A549 (cell line): ENCODE measurements around the gene SLC25A28. TPM values are rescaled to one million over a fixed set of nuclear protein-coding genes. Genes with fewer than 3 reads are reported as not detected.

ENCODE experiments used
- ATAC-seq, 2 experiments: fragments of 200-7000 bp in 1 of 2; fragments of >200 bp in 1 of 2; cut with Nextera tagmentation in 1 of 2; cut with Tn5 transposase in 1 of 2; 3 replicates each; pipeline versions ENCODE4 v1.8.0 to v1.9.1; 2018 to 2020; ENCODE audit warnings: mild to moderate bottlenecking in 1 of 2, moderate library complexity in 1 of 2
- CTCF ChIA-PET: fragments of 300-600 bp; sonication (Branson Sonifier 250); formaldehyde crosslinking; extraction: SDS; loops from one replicate; lab custom pipeline; 2021; ENCODE audit warnings: antibody characterized with exemption, inconsistent platforms; lab: Yijun Ruan, JAX
- POLR2A ChIA-PET: fragments of 350-600 bp; formaldehyde crosslinking; extraction: SDS; loops from one replicate; lab custom pipeline; 2021; ENCODE audit warnings: antibody characterized with exemption, inconsistent platforms; lab: Yijun Ruan, JAX
- DNase-seq, 2 experiments: peaks; one replicate each; pipeline versions ENCODE4 v3.0.0 to v3.0.0-alpha.2; 2011 to 2016; ENCODE audit warnings: low read depth in 1 of 2, low spot score in 1 of 2
- FAIRE-seq: peaks from 2 replicates; lab custom pipeline; 2011; peaks lifted over from hg19 to GRCh38; lab: Jason Lieb, UNC
- H3K27ac ChIP-seq, 2 experiments: fragments of >200 bp; sonication (Bioruptor Twin); formaldehyde crosslinking; 3 replicates each; pipeline ENCODE4 v1.5.1; 2016 to 2017
- H3K4me1 ChIP-seq: fragments of >200 bp; sonication (Bioruptor Twin); formaldehyde crosslinking; 3 replicates; pipeline ENCODE4 v1.6.1; 2016
- H3K4me2 ChIP-seq: fragments of >200 bp; sonication (Bioruptor Twin); formaldehyde crosslinking; 3 replicates; pipeline ENCODE4 v1.6.1; 2016
- H3K4me3 ChIP-seq: fragments of >200 bp; sonication (Bioruptor Twin); formaldehyde crosslinking; 3 replicates; pipeline ENCODE4 v1.5.1; 2016
- H3K9me3 ChIP-seq: fragments of >200 bp; sonication (Bioruptor Twin); formaldehyde crosslinking; 3 replicates; pipeline ENCODE4 v1.6.1; 2016
- CBX2 ChIP-seq: fragments of 200-600 bp; sonication (generic); IDR thresholded peaks from 2 replicates; pipeline ENCODE4 v1.6.1; 2016; ENCODE audit warnings: low read depth, mild to moderate bottlenecking, borderline replicate concordance
- CBX8 ChIP-seq: fragments of 200-600 bp; sonication (generic); IDR thresholded peaks from 2 replicates; pipeline ENCODE4 v1.6.1; 2016
- CEBPB ChIP-seq, 2 experiments: fragments of >200 bp in 1 of 2; sonication (Bioruptor Twin) in 1 of 2; formaldehyde crosslinking in 1 of 2; IDR thresholded peaks; 2 replicates each; pipeline ENCODE4 v1.6.1; 2012 to 2016
- CHD2 ChIP-seq: fragments of 150-350 bp; IDR thresholded peaks from 2 replicates; pipeline ENCODE4 v1.6.1; 2014; ENCODE audit warnings: low read length; ENCODE audit not compliant: partially characterized antibody
- EHF ChIP-seq: fragments of 250-450 bp; sonication (Bioruptor Pico); IDR thresholded peaks from 2 replicates; pipeline ENCODE4 v1.5.0; 2020; ENCODE audit warnings: mild to moderate bottlenecking
- EP300 ChIP-seq, 2 experiments: fragments of >200 bp; sonication (Bioruptor Twin); formaldehyde crosslinking; IDR thresholded peaks; 2 replicates in 1 of 2; 3 replicates in 1 of 2; pipeline ENCODE4 v1.6.1; 2016 to 2017
- FOSL2 ChIP-seq, 2 experiments: fragments of 450-650 bp in 1 of 2; fragments of >200 bp in 1 of 2; sonication (Bioruptor Twin) in 1 of 2; formaldehyde crosslinking; IDR thresholded peaks; 2 replicates each; pipeline versions ENCODE4 v1.5.0 to v1.6.1; 2016 to 2020; ENCODE audit warnings: mild to moderate bottlenecking in 1 of 2, moderate library complexity in 1 of 2
- FOXS1 ChIP-seq: fragments of 250-450 bp; sonication (Bioruptor Pico); IDR thresholded peaks from 2 replicates; pipeline ENCODE4 v1.5.0; 2020; ENCODE audit warnings: mild to moderate bottlenecking, moderate library complexity
- HDAC2 ChIP-seq: fragments of 200-600 bp; sonication (generic); IDR thresholded peaks from 2 replicates; pipeline ENCODE4 v1.6.1; 2016
- HEYL ChIP-seq: fragments of 250-450 bp; sonication (Bioruptor Pico); IDR thresholded peaks from 2 replicates; pipeline ENCODE4 v1.8.0; 2021; ENCODE audit warnings: mild to moderate bottlenecking, moderate library complexity
- HOXB13 ChIP-seq: fragments of 250-450 bp; sonication (Bioruptor Pico); IDR thresholded peaks from 2 replicates; pipeline ENCODE4 v1.5.0; 2020; ENCODE audit warnings: low read depth, mild to moderate bottlenecking, moderate library complexity
- HOXB5 ChIP-seq: fragments of 250-450 bp; sonication (Bioruptor Pico); IDR thresholded peaks from 2 replicates; pipeline ENCODE4 v1.5.0; 2020; ENCODE audit warnings: mild to moderate bottlenecking, moderate library complexity
- MAZ ChIP-seq: fragments of 150-350 bp; IDR thresholded peaks from 2 replicates; pipeline ENCODE4 v1.6.1; 2014; ENCODE audit warnings: antibody characterized with exemption, low read depth, low read length, borderline replicate concordance
- POLR2A ChIP-seq: IDR thresholded peaks from 2 replicates; pipeline ENCODE4 v1.6.1; 2012; ENCODE audit warnings: mild to moderate bottlenecking, low read length
- POLR2AphosphoS2 ChIP-seq: conservative IDR thresholded peaks from 2 replicates; pipeline ENCODE4 v1.6.1; 2012; ENCODE audit warnings: low read length, improper control_type of control experiment, inconsistent platforms
- RAD21 ChIP-seq, 2 experiments: fragments of >200 bp in 1 of 2; sonication (Bioruptor Twin) in 1 of 2; formaldehyde crosslinking in 1 of 2; IDR thresholded peaks in 1 of 2; conservative IDR thresholded peaks in 1 of 2; 2 replicates in 1 of 2; 3 replicates in 1 of 2; pipeline ENCODE4 v1.6.1; 2012 to 2018; ENCODE audit warnings: inconsistent platforms in 1 of 2
- SMC3 ChIP-seq: fragments of >200 bp; sonication (Bioruptor Twin); formaldehyde crosslinking; IDR thresholded peaks from 3 replicates; pipeline ENCODE4 v1.6.1; 2018; ENCODE audit warnings: inconsistent platforms
- TP53 ChIP-seq: fragments of 250-450 bp; sonication (Bioruptor Pico); IDR thresholded peaks from 2 replicates; pipeline ENCODE4 v1.5.0; 2021; ENCODE audit warnings: mild to moderate bottlenecking, moderate library complexity
- ZC3H11A ChIP-seq: fragments of 450-650 bp; IDR thresholded peaks from 2 replicates; pipeline ENCODE4 v1.6.1; 2014; ENCODE audit warnings: antibody characterized with exemption, mild to moderate bottlenecking
- ZFP36 ChIP-seq: fragments of 450-650 bp; IDR thresholded peaks from 2 replicates; pipeline ENCODE4 v1.6.1; 2014; ENCODE audit warnings: borderline replicate concordance; ENCODE audit not compliant: partially characterized antibody
- ZNF302 ChIP-seq: fragments of 250-450 bp; sonication (Bioruptor Pico); IDR thresholded peaks from 2 replicates; pipeline ENCODE4 v1.9.0; 2021; ENCODE audit warnings: inconsistent platforms, mild to moderate bottlenecking, moderate library complexity
- ZSCAN20 ChIP-seq: fragments of 250-450 bp; sonication (Bioruptor Pico); IDR thresholded peaks from 2 replicates; pipeline ENCODE4 v1.8.0; 2022; ENCODE audit warnings: mild to moderate bottlenecking, moderate library complexity
- WGBS: methylation state at CpG from one replicate; pipeline ENCODE4 v1.1.6; 2017; ENCODE audit errors: missing lambda C conversion rate; 5-methylcytosine and 5-hydroxymethylcytosine counted together
- polyA plus RNA-seq, 4 experiments: library from polyadenylated mRNA; depleted of rRNA in 3 of 4; stranded (reverse); fragments of >200 nt; fragmentation: RNase III in 1 of 4; extraction: RNeasy Plus Mini Kit Qiagen cat#74134 plus additional on column Dnase treatment in 1 of 4; gene quantifications; 2 replicates in 3 of 4; 3 replicates in 1 of 4; pipeline ENCODE4 v1.2.3, GENCODE V29; 2011 to 2017
- TF ChIP-seq, protein P1 (sequence below): fragments of >200 bp; sonication (Bioruptor Twin); formaldehyde crosslinking; IDR thresholded peaks from 3 replicates; pipeline ENCODE4 v1.5.1; 2016
- TF ChIP-seq, protein P2 (sequence below): fragments of 250-450 bp; sonication (Bioruptor Pico); IDR thresholded peaks from 2 replicates; pipeline ENCODE4 v1.5.0; 2020; ENCODE audit warnings: low read depth, mild to moderate bottlenecking, moderate library complexity
- TF ChIP-seq, protein P3 (sequence below): IDR thresholded peaks from 2 replicates; pipeline ENCODE4 v1.6.1; 2012

Gene SLC25A28
- polyA plus RNA-seq, 2 of the 4 experiments (the other 2 are of a cell fraction), result 21.4 to 24.1 TPM

DNA sequence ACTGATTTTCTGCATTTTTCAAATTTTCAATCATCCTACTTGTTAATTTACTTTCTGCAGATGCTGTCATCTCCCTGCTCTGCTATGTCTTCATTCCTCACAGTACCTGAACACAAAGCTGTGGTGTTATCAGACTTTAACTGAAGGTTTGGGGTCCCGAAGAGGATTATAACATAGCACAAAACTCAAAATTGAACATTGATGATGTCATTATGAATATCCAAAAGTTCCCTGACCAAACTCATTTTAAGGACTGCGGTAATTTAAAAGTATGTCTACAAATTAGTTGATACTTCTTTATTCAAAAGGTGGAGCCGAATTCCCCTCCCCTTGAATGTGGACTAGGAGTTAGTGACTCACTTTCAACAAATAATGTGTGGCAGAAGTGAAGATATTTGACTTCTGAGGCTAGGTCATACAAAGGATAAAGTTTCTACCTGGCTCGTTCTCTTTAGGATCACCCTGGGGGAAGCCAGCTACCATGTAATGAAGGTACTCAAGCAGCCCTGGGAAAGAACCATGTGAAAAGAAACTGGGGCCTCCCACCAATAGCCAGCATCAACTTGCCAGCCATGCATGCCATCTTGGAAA lies 32.7 kb upstream of the SLC25A28 start:
- DNase-seq (no peak), FAIRE-seq (no peak), ATAC-seq (no peak)
- no peak overlapping the region for H3K4me3 ChIP-seq
- no peak overlapping the region for H3K4me2 ChIP-seq
- CTCF ChIA-PET, result no interaction called here
- TF ChIP-seq, protein P1, sequence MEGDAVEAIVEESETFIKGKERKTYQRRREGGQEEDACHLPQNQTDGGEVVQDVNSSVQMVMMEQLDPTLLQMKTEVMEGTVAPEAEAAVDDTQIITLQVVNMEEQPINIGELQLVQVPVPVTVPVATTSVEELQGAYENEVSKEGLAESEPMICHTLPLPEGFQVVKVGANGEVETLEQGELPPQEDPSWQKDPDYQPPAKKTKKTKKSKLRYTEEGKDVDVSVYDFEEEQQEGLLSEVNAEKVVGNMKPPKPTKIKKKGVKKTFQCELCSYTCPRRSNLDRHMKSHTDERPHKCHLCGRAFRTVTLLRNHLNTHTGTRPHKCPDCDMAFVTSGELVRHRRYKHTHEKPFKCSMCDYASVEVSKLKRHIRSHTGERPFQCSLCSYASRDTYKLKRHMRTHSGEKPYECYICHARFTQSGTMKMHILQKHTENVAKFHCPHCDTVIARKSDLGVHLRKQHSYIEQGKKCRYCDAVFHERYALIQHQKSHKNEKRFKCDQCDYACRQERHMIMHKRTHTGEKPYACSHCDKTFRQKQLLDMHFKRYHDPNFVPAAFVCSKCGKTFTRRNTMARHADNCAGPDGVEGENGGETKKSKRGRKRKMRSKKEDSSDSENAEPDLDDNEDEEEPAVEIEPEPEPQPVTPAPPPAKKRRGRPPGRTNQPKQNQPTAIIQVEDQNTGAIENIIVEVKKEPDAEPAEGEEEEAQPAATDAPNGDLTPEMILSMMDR, result no peak
- TF ChIP-seq POLR2AphosphoS2 (no peak), CEBPB (IDR thresholded peaks at IDR 0.05) (no peak), EHF (no peak), CHD2 (no peak), TP53 (no peak), HEYL (CRISPR knock-in tag) (no peak), CBX2 (no peak), FOSL2 (IDR thresholded peaks at IDR 0.05) (no peak), FOSL2 (CRISPR knock-in tag; IDR thresholded peaks at IDR 0.05) (no peak), CBX8 (no peak), FOXS1 (CRISPR knock-in tag) (no peak), ZFP36 (no peak), ZNF302 (no peak), MAZ (no peak), HOXB13 (CRISPR knock-in tag) (no peak), SMC3 (no peak), POLR2A (no peak), ZSCAN20 (CRISPR knock-in tag) (no peak)
- TF ChIP-seq, protein P2, sequence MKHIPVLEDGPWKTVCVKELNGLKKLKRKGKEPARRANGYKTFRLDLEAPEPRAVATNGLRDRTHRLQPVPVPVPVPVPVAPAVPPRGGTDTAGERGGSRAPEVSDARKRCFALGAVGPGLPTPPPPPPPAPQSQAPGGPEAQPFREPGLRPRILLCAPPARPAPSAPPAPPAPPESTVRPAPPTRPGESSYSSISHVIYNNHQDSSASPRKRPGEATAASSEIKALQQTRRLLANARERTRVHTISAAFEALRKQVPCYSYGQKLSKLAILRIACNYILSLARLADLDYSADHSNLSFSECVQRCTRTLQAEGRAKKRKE, result no peak
- TF ChIP-seq, all 56 proteins: peak for 0
- POLR2A ChIA-PET, result no interaction called here
- Histone ChIP-seq H3K4me1 (no peaks in the 10 kb centered on the region), H3K9me3 (0 out of 3 replicates have a peak, but pooled peaks cover 5% of the 10 kb centered on the region), H3K27ac (no peak overlapping the region)
- 52% methylated on average over 4 of the region's 4 CpGs for WGBS

DNA sequence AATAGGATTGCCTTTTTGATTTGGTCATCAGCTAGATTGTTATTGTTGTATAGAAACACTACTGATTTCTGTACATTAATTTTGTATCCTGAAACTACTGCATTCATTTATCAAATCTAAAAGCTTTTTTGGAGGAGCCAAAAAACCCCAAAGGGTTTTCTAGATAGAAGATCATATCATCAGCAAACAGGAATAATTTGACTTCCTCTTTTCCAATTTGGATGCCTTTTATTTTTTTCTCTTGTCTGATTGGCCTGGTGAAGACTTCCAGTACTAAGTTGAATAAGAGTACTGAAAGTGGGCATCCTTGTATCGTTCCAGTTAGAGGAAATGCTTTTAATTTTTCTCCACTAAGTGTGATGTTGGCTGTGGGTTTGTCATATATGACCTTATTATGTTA lies 28.5 kb upstream of the SLC25A28 start:
- FAIRE-seq (no peak), ATAC-seq (no peak), DNase-seq (no peak)
- ChIA-PET POLR2A (no interaction called here), CTCF (no interaction called here)
- H3K4me2 ChIP-seq, result no peak overlapping the region
- 6% methylated on average over 1 of the region's 1 CpG for WGBS
- no peak for TF ChIP-seq MAZ
- no peak for TF ChIP-seq HOXB5 (CRISPR knock-in tag)
- TF ChIP-seq SMC3, result no peak
- TF ChIP-seq ZFP36, result no peak
- TF ChIP-seq RAD21 (conservative IDR thresholded peaks at IDR 0.05 in 1 of 2, IDR thresholded peaks at IDR 0.05 in 1 of 2), result no peak
- TF ChIP-seq FOSL2 (IDR thresholded peaks at IDR 0.05), result no peak
- TF ChIP-seq FOSL2 (CRISPR knock-in tag; IDR thresholded peaks at IDR 0.05), result no peak
- TF ChIP-seq, protein P2, result no peak
- TF ChIP-seq, protein P3, sequence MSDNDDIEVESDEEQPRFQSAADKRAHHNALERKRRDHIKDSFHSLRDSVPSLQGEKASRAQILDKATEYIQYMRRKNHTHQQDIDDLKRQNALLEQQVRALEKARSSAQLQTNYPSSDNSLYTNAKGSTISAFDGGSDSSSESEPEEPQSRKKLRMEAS, result no peak
- TF ChIP-seq EP300 (IDR thresholded peaks at IDR 0.05), result no peak
- TF ChIP-seq HDAC2, result no peak
- TF ChIP-seq ZC3H11A, result no peak
- H3K4me3 ChIP-seq, result no peak overlapping the region
- no peaks in the 10 kb centered on the region for H3K4me1 ChIP-seq
- no peak overlapping the region for H3K27ac ChIP-seq
- H3K9me3 ChIP-seq, result 0 out of 3 replicates have a peak, but pooled peaks cover 9% of the 10 kb centered on the region
